GM19025 (cell line): Measurements from ENCODE around the gene C1orf216.
A peak's percentile ranks its signal among the peaks of the same experiment; 100 is the strongest.
"Not testable (repeated sequence)": the region's sequence is repeated elsewhere in the genome, so short reads cannot be mapped to it uniquely, and the experiment has no call there.

Experiments
- ATAC-seq: cut with Tn5 transposase; IDR thresholded peaks from one replicate; pipeline ENCODE4 v1.9.1; 2021; ENCODE audit warnings: mild to moderate bottlenecking, low read depth, moderate library complexity; ENCODE audit not compliant: unreplicated experiment

C1orf216 gene

DNA sequence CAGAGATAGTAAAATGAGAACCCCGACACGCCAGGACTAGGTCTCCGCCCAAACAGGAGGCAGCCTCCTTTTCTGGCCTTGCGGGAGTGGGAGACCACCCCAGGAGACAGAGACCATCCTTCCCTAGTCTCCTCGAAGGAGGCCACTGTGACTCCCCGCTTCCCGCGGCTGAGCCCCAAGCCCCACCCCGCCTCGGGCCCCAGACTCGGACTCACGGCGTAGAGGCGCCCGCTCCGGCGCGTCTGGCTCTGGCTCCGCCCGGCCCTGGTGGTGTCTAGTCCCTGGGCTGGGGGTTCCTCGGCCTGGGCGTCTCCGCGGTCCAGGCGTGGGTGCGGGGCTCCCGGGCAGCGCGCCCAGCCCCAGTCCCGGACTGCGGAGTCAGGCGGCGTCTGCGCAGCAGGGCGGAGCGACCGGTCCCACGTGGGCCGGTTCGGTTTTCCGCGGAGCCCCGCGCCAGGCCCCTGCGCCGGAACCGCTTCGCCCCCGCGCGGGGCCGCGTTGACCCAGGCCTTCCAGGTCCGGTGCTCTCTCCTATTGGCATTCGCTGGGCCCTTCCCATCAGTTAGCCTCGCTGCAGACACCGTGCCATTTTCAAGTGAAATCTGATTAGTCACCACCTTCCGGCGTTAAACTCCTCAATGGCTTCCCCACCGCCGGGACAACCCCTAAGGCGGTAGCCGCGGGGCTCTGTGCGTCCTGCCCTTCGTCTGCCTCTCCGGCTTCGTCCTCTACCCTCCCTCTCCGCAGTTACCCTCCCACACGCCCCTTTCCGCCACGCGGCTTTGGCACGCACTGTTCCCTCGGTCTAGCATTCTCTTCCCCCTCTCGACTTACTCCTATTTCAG lies at the start of gene C1orf216:
Gene C1orf216, minus strand, starts transcription at position 393 of the 845 bp plus-strand sequence. CDS start 2,563 bp downstream, outside the sequence.
- peak; percentile 65 for ATAC-seq

DNA sequence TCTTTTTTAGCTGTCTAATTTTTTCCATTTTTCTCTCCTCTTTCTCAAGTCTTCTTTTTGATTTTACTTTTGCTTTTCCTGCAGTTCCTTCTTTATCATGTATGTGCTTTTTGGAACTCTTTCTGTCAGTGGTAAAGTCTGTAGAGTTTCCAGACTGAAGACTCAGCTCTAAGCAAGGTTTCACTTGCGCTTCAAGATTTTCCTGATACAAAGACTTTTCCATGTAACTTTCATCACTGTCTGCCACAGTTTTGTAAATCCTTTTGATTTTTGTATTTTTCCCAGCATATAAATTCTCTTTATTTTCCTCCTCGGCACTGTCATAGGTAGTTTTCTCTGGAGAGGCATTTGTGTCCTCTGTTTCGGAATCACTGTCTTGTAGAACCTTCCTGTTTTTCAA lies 45.6 kb upstream of the C1orf216 start:
- ATAC-seq, result no peak

- ATAC-seq, result no peak
Observed at GRCh38 chr1:35763201-35763600, 44.5 kb upstream of the C1orf216 start.

GRCh38 chr1:35762141-35762540 lies 43.5 kb upstream of the C1orf216 start:
- ATAC-seq, result no peak

DNA sequence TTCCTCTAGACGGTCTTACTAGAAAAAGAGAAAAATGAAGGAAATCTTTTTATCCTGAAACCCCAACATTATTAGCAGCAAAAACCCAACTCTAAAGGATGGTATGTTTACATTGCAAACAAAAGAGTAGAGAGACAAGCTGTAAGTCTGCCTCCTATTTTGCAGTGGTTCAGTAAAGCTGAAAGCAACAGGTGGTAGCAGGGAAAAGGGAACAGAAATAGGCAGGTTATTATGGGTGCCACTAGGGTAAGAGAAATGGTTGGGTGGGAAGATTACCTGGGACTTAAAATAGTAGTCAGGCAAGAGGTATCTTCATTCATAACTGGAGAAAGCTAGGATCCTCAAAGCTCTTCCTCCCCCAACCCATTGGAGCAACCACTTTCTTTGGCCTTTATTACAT lies 37.4 kb upstream of the C1orf216 start:
- no peak for ATAC-seq

GRCh38 chr1:35753626-35754260 lies 35.1 kb upstream of the C1orf216 start:
- ATAC-seq, result no peak

DNA sequence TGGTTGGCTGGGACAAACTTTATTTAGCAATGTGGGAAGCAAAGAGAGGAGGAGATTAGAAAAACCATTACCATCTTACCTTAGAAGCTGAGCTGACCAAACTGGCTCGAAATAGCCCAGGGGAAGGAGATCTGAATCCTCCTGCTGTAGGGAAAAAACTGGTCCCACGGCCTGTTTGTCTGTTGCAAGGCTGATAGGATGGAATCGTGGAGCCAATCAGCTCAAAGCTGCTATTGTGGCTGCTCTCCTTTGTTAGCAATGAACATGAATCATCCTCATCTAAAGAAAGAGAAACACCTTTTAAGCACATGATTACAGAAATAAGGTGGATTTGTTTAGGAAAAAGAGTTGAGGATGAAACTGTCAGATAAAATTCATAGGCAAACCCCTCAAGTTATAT lies 29.6 kb upstream of the C1orf216 start:
- ATAC-seq, result no peak

- no peak for ATAC-seq
Observed at GRCh38 chr1:35745124-35745730, 26.5 kb upstream of the C1orf216 start.

- no peak for ATAC-seq
Observed at GRCh38 chr1:35737120-35737519, 18.4 kb upstream of the C1orf216 start.

DNA sequence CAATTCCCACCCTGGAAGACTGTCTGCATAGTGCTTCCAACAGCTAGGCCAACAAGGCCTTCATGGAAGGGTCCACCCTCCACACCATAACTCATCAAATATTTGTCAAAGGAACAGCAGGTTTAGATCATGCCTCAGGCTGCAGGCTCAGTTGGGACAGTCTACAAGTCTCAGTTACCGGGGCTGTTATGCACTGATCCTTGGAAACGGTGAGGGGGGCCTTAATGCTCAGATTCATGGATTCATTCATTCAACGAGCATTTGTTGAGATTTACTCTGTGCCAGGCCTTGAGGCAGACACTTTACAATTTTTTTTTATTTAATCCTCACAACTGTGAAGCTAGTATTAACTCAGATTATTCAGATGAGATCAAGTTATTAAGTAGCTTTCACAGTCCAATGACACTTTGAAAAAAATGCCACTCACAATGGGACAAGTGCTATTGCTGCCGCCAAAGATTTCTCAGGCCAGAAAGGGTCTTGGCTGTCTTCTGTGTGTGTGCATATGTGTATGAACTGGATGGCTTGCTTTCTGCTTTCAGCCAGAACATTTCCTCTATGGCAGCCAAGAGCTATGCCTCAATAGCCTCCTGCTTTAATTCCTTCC lies 8.9 kb upstream of the C1orf216 start:
- ATAC-seq, result no peak

- ATAC-seq, result no peak
Observed at GRCh38 chr1:35726450-35727433, 8.1 kb upstream of the C1orf216 start.

DNA sequence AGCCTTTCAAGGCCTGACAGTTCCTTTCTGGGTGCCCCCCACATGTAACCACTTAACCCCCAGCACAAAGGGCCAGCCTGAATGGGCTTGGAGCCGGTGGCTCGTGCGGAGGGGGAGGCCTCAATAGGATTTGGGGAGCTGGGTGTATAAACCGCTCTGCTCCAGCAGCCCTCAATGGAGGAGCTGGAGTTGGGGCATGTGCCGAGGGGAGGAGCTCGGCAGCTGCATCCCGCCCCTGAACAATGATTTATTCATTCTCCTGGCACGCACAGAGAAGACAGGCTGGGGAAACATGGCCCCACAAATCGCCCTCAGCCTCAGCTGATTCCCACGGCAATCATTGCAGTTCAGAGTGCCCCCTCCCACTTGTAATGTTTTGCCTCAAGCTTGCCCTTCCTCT lies 6.9 kb upstream of the C1orf216 start:
- no peak for ATAC-seq

DNA sequence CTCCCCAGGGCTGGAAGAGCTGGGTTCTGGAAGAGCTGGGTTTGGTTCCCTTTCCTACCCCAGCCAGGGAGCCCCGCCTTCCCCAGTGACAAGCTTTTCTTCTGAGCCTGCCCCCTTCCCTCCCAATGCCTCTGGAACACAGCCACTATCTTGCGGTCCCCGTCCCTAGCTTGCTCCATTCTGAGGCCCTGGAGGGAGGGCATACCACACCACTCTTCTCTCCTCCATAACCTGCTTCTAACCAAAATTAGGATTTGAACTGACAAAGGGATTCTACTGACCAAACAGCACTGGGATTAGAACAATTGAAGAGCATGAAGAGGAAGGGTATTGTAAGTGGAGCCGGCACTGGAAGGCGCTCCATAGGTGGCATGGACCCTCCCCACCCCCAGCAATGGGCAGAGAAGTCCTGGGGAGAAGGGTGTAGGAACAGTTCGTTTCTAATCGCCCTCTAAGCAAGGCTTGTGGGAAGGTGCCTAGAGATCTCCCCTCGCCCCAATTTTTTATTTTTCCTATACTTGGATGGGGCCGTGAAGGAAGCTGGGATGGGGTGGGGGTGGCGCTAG lies 690 bp downstream of the C1orf216 start:
- no peak for ATAC-seq

- ATAC-seq, result peak; percentile 40
Observed at GRCh38 chr1:35715568-35716002, 3.1 kb downstream of the C1orf216 start.

DNA sequence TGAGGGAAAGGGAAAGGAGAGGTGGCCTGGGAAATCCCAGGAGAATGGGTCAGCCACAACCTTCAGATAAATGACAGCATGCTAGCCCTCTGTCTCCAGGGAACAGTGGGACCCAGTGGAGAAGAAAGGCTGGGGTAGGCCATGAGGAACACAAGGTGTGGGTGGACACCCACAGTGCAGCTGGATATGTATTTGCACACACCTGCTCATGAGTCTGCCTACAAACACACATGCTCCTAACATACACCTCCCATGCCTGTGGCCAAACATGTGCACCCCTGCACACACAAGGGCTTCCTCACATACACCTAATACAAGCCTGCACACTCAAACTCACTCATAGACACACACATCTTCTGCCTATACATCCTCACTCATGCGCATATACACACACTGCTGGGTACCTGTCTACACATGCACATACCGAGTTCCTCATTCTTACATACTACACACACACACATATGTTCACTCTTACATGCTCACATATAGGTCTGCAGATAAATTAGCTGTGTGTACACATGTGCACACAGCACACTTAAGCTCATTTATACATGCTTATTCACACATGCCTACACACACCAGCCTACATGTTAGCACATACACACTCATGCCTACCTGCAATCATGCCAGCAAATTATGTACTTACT lies 3.6 kb downstream of the C1orf216 start:
- ATAC-seq, result no peak

DNA sequence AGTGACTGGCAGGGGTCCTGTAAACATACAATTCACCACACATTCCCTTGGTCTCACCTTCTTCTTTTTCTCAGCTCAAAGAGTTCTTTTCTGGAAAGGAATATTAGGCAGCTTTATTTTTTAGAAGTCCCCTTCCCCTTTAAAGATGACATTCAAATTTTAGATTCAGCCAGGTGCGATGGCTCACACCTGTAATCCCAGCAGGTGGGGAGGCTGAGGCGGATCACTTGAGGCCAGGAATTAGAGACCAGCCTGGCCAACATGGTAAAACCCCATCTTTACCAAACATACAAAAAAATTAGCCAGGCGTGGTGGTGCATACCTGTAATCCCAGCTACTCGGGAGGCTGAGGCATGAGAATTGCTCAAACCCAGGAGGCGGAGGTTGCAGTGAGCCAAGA lies 7.6 kb downstream of the C1orf216 start:
- not testable (repeated sequence) for ATAC-seq

DNA sequence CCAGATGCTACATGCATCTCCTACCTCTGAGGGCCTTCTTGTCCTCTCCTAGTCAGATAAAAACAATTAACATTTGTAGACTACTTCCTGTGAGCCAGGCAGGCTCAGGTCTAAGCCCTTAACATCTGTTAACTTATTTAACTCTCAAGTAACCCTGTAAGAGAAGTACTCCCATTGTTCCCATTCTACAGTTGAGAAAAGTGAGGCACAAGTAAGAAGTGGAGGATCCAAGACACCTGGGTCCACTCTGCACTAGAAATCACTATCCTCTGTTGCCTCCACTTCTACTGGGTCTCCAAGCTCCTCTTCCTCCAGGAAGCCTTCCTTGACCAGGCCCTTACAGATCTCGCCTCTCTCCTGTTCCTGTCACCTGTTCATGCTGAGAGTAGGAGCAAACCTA lies 9.7 kb downstream of the C1orf216 start:
- ATAC-seq, result no peak

GRCh38 chr1:35708441-35708921 lies 10.2 kb downstream of the C1orf216 start:
- no peak for ATAC-seq
